HG02970 (cell line): ENCODE data around the gene ZCCHC18.

Source experiments
- ATAC-seq: cut with Tn5 transposase; IDR thresholded peaks from one replicate; pipeline ENCODE4 v1.9.1; 2021; ENCODE audit warnings: mild to moderate bottlenecking, moderate library complexity, moderate number of reproducible peaks; ENCODE audit not compliant: unreplicated experiment, low FRiP score

The ZCCHC18 gene

GRCh38 chrX:104126856-104127255 lies 14.5 kb downstream of the ZCCHC18 start:
- no peak for ATAC-seq

- no peak for ATAC-seq
These were observed 18.5 kb downstream of the ZCCHC18 start for GRCh38 chrX:104130808-104131207.

- ATAC-seq: no peak
These were observed 22.4 kb downstream of the ZCCHC18 start for GRCh38 chrX:104134583-104135261.

- no peak for ATAC-seq
These were observed 23.4 kb downstream of the ZCCHC18 start for GRCh38 chrX:104135677-104136076.

GRCh38 chrX:104136241-104137019 lies 24.1 kb downstream of the ZCCHC18 start:
- no peak for ATAC-seq

- no peak for ATAC-seq
These were observed 25.2 kb downstream of the ZCCHC18 start for GRCh38 chrX:104137496-104137895.

GRCh38 chrX:104141087-104141760 lies 28.9 kb downstream of the ZCCHC18 start:
- no peak for ATAC-seq

- no peak for ATAC-seq
These were observed 38.7 kb downstream of the ZCCHC18 start for GRCh38 chrX:104151037-104151436.

- peak; percentile 92 for ATAC-seq
These were observed 44.6 kb downstream of the ZCCHC18 start, which contains the start of gene SLC25A53 for GRCh38 chrX:104156630-104157529. Gene SLC25A53 (minus strand): TSS chrX:104157009. CDS start chrX:104105257, 51,752 bp downstream.
